ENCODE measurements around the gene DPYD. TPM values are rescaled to one million over a fixed set of nuclear protein-coding genes. Genes with fewer than 3 reads are reported as not detected.

The DPYD gene
- total RNA-seq, 2 experiments from 2014 or later: 34.4 to 35.9 TPM

GRCh38 chr1:97787231-97787630 is 133.6 kb downstream of the DPYD start:
- intact Hi-C loops (cut with DNase I, micrococcal nuclease): no loop called here
- H3K36me3 ChIP-seq (ENCODE audit: insufficient read depth, low read length): no peaks in the 10 kb centered on the region

GRCh38 chr1:97784661-97785060 is 136.2 kb downstream of the DPYD start:
- no peak overlapping the region for H3K27ac Mint-ChIP-seq
- no peaks in the 10 kb centered on the region for H3K9me3 Mint-ChIP-seq
- Histone ChIP-seq H3K27ac (ENCODE audit: low read depth in 1 of 2, low read length in 2 of 2) (no peak overlapping the region), H3K9me3 (ENCODE audit: control insufficient read depth in 1 of 2, insufficient read depth in 1 of 2, low read length in 2 of 2) (no peaks in the 10 kb centered on the region), H3K27me3 (ENCODE audit: control insufficient read depth in 1 of 2, insufficient read depth in 2 of 2, low read length in 2 of 2) (no peaks in the 10 kb centered on the region), H3K36me3 (ENCODE audit: insufficient read depth, low read length) (no peaks in the 10 kb centered on the region), H3K4me3 (ENCODE audit: low read length) (no peak overlapping the region), H3K4me1 (ENCODE audit: insufficient read depth, low read length) (no peaks in the 10 kb centered on the region)
- H3K4me3 Mint-ChIP-seq: no peak overlapping the region
- H3K4me1 Mint-ChIP-seq (ENCODE audit: low read depth): peaks cover 11% of the 10 kb centered on the region
- peaks cover 5% of the 10 kb centered on the region for H3K36me3 Mint-ChIP-seq (ENCODE audit: low read depth)
- DNase-seq: no peak
- TF ChIP-seq, protein P1, sequence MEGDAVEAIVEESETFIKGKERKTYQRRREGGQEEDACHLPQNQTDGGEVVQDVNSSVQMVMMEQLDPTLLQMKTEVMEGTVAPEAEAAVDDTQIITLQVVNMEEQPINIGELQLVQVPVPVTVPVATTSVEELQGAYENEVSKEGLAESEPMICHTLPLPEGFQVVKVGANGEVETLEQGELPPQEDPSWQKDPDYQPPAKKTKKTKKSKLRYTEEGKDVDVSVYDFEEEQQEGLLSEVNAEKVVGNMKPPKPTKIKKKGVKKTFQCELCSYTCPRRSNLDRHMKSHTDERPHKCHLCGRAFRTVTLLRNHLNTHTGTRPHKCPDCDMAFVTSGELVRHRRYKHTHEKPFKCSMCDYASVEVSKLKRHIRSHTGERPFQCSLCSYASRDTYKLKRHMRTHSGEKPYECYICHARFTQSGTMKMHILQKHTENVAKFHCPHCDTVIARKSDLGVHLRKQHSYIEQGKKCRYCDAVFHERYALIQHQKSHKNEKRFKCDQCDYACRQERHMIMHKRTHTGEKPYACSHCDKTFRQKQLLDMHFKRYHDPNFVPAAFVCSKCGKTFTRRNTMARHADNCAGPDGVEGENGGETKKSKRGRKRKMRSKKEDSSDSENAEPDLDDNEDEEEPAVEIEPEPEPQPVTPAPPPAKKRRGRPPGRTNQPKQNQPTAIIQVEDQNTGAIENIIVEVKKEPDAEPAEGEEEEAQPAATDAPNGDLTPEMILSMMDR (IDR thresholded peaks at IDR 0.05): no peak
- ChIA-PET POLR2A (interaction anchor here (0.9 kb wide), 1 partner anchor 46 kb away, joined by 5 read pairs; no protein-coding TSS in a partner anchor), CTCF (no interaction called here)
- intact Hi-C loops (cut with DNase I, micrococcal nuclease): no loop called here
- ATAC-seq (ENCODE audit: poor library complexity): no peak
- no peaks in the 10 kb centered on the region for H3K27me3 Mint-ChIP-seq

More at GRCh38 chr1:97787231-97787630, 133.6 kb downstream of the DPYD start:
- DNase-seq: no peak
- H3K27ac Mint-ChIP-seq: no peak overlapping the region
- no peak for ATAC-seq (ENCODE audit: poor library complexity)
- H3K4me3 Mint-ChIP-seq: no peak overlapping the region
- H3K27me3 Mint-ChIP-seq: no peaks in the 10 kb centered on the region
- Histone ChIP-seq H3K27ac (ENCODE audit: low read depth in 1 of 2, low read length in 2 of 2) (no peak overlapping the region), H3K4me1 (ENCODE audit: insufficient read depth, low read length) (no peaks in the 10 kb centered on the region), H3K9me3 (ENCODE audit: control insufficient read depth in 1 of 2, insufficient read depth in 1 of 2, low read length in 2 of 2) (no peaks in the 10 kb centered on the region), H3K27me3 (ENCODE audit: control insufficient read depth in 1 of 2, insufficient read depth in 2 of 2, low read length in 2 of 2) (no peaks in the 10 kb centered on the region), H3K4me3 (ENCODE audit: low read length) (no peak overlapping the region)
- CTCF ChIA-PET: no interaction called here
- POLR2A ChIA-PET: no interaction called here
- H3K4me1 Mint-ChIP-seq (ENCODE audit: low read depth): peaks cover 29% of the 10 kb centered on the region
- TF ChIP-seq, protein P1 (IDR thresholded peaks at IDR 0.05): no peak
- peaks cover 5% of the 10 kb centered on the region for H3K36me3 Mint-ChIP-seq (ENCODE audit: low read depth)
- no peaks in the 10 kb centered on the region for H3K9me3 Mint-ChIP-seq

- DNase-seq (no peak), ATAC-seq (ENCODE audit: poor library complexity) (no peak)
- no peaks in the 10 kb centered on the region for H3K27me3 Mint-ChIP-seq
- H3K4me3 Mint-ChIP-seq: no peak overlapping the region
- POLR2A ChIA-PET: no interaction called here
- H3K36me3 Mint-ChIP-seq (ENCODE audit: low read depth): peaks cover 5% of the 10 kb centered on the region
- CTCF ChIA-PET: no interaction called here
- peaks cover 6% of the 10 kb centered on the region for H3K4me1 Mint-ChIP-seq (ENCODE audit: low read depth)
- Histone ChIP-seq H3K4me3 (ENCODE audit: low read length) (no peak overlapping the region), H3K27ac (ENCODE audit: low read depth in 1 of 2, low read length in 2 of 2) (no peak overlapping the region), H3K9me3 (ENCODE audit: control insufficient read depth in 1 of 2, insufficient read depth in 1 of 2, low read length in 2 of 2) (no peaks in the 10 kb centered on the region), H3K27me3 (ENCODE audit: control insufficient read depth in 1 of 2, insufficient read depth in 2 of 2, low read length in 2 of 2) (no peaks in the 10 kb centered on the region), H3K36me3 (ENCODE audit: insufficient read depth, low read length) (no peaks in the 10 kb centered on the region), H3K4me1 (ENCODE audit: insufficient read depth, low read length) (no peaks in the 10 kb centered on the region)
- H3K27ac Mint-ChIP-seq: no peak overlapping the region
- intact Hi-C loops (cut with DNase I, micrococcal nuclease): no loop called here
- H3K9me3 Mint-ChIP-seq: no peaks in the 10 kb centered on the region
- TF ChIP-seq, protein P1 (IDR thresholded peaks at IDR 0.05): no peak
Measured at GRCh38 chr1:97783751-97784150, 137.1 kb downstream of the DPYD start.

Data from CD4-positive, alpha-beta T cell (primary cell).